Measurements from ENCODE around the gene OGFOD2.
"Not testable (repeated sequence)": the region's sequence is repeated elsewhere in the genome, so short reads cannot be mapped to it uniquely, and the experiment has no call there.

OGFOD2 gene

DNA sequence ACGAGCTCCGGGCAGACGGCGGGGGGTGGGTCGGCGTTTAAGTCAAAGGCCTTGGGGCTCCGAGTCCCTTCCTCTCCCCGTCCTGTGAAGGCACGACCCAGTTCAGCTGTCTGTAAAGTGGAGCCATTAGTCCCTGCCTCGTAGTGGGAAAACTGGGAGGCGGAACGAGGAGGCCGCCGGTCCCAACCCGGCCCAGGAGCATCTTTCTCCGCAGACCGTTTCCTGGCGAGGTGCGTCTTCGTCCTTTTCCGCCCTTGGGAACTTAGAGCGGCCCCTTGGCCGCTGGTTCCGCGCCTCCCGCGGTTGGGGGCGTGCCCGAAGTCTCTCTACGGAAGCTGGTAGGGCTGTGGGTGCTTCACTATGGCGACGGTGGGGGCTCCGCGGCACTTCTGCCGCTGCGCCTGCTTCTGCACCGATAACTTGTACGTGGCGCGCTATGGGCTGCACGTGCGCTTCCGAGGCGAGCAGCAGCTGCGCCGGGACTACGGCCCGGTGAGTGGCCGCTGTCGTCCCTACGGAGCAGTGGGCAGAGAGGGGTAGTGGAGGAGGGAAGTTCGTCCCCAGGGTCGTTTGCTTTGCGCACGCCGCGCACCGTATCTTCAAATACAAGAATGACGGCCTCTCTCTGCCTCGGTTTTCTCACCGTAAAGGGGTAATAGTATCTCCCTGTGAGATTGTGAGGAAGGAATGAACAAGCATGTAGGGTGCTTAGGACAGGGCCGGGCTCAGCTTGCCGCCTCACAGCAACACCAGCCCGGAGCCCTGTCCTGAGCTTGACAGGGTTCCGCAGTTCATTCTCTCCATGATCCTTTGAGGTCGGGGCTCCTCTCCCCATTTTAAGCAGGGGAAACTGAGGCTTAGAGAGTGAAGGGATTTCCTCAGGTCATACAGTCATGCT, at the start of gene OGFOD2:
Gene OGFOD2, plus strand, starts transcription at position 353 of the 898 bp plus-strand sequence. Its CDS starts 8 bp downstream, at position 361.
- peak; percentile 91 for DNase-seq

DNA sequence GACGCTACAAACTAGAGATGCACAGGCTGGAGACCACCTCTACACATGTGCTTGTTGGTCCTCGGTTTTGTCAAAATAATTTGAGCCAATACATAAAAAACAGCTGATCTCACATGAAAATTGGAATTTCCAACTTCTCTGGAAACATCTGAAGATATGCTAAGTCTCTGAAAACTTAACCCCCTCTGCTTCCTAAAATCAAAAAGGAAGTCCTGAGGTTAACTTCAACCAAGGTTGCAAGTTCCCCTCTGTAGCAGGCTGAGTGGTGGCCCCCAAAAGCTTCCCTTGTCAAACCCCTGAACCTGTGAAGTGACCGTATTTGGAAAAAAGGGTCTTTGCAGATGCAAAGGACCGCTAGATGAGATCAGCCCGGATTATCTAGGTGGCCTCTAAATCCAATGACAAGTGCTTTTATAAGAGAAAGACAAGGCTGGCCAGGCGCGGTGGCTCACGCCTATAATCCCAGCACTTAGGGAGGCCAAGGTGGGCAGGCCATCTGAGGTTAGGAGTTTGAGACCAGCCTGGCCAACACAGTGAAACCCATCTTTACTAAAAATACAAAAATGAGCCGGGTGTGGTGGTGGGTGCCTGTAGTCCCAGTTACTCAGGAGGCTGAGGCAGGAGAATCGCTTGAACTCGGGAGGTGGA, 47.2 kb upstream of the OGFOD2 start:
- DNase-seq, result no peak

- DNase-seq, result no peak
Measured at GRCh38 chr12:122928404-122929147, 46.5 kb upstream of the OGFOD2 start.

- DNase-seq, result no peak
Measured at GRCh38 chr12:122929148-122929538, 45.9 kb upstream of the OGFOD2 start.

DNA sequence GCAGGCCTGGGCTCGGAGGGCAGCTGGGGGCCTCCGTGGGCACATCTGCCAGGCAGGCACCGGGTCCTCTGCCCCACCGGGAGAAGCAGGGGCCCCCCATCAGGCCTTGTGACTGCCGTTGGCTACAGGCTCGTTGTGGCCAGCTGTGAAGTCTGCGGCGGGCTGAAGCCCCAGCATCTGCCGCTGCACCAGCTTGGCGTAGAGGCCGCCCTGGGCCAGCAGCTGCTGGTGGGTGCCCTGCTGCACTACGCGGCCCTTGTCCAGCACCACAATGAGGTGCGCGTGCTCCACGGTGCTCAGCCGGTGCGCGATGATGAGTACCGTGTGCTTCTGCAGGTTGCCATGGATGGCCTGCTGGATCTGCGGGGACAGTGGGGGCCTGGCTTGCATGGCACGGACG, 45.2 kb upstream of the OGFOD2 start:
- no peak for DNase-seq

DNA sequence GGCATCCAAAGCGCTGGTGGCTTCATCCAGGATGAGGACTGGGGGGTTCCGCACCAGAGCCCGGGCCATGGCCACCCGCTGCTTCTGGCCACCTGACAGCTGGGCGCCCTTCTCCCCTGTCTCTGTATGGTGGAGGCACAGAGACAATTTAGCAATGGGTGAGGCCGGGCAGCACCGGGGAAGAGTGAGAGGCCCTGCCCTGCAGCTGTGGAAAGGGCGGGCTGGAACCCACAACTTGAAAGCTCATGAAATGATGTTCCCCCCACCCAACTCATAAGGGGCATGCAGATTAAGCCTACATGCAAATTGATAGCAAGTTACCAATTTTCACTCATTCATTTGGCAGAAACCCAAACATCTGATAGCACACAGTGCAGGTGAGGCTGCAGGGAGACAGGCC, 42.8 kb upstream of the OGFOD2 start:
- no peak for DNase-seq

GRCh38 chr12:122934722-122935121, 40.3 kb upstream of the OGFOD2 start:
- DNase-seq, result no peak

DNA sequence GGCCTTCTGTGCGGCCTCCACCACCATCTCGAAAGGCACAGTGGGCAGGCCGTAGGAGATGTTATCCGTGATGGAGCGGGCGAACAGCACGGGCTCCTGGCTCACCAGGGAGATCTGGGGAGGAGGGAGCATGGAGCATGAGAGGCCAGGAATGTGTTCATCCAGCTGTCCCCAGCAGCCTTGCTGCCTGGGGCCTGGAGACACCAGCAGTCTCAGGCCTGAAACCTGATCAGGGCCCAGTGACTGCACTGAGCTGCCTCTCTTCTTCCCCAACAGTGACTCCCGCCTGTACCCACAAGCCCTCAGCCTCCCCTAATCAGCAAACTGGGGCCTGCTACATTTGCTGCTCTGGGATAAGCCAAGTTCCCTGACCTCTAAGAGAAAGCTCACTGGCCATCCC, 39.7 kb upstream of the OGFOD2 start:
- no peak for DNase-seq

GRCh38 chr12:122937622-122938091, 37.4 kb upstream of the OGFOD2 start:
- no peak for DNase-seq

DNA sequence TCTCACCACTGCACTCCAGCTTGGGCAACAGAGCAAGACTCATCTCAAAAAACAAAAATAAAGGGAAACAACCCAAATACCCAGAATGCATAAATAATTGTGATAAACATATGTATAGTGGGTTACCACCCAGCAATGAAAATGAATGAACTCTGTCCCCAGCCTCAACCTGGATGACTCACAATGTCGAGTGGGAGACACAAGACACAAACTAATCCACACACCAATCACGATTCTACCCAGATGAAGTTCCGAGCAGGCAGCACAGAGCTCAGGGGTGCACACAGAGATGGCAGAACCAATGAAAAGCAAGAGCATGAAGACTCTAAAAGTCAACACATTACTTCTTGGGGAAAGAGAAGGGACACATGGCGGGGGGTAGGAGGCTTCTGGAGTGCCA, 35.9 kb upstream of the OGFOD2 start:
- no peak for DNase-seq

DNA sequence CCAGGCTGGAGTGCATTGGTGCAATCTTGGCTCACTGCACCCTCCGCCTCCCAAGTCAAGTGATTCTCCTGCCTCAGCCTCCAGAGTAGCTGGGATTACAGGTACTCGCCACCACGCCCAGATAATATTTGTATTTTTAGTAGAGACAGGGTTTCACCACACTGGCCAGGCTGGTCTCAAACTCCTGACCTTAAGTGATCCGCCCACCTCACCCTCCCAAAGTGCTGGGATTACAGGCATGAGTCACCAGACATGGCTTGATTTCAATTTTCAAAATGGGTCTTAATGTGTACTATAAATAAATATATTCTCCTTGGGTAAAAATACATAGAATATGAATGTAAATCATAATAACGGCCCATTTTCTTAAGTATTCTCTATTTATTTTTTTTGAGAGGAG, 33.7 kb upstream of the OGFOD2 start:
- not testable (repeated sequence) for DNase-seq

- DNase-seq, result no peak
Measured at GRCh38 chr12:122942637-122943036, 32.4 kb upstream of the OGFOD2 start.

DNA sequence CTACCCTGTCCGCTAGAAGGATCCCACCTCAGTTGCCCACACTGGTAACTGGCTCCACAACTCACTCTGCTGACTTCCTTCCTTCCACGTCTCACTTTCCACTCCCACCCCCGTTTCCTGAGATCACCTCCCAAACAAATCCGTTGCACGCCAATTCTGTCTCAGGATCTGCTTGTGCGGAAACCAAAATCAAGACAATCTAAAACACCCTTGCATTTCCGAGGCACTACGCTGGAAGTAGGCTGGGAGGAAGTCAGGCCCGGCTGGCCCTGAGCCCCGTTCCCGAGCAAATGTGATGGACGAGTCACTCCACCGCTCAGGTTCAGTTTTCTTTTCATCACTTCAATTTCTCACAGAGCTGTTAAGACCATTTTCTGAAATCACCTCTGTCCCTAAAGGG, 31.8 kb upstream of the OGFOD2 start:
- DNase-seq, result no peak

- peak; percentile 85 for DNase-seq
Measured at GRCh38 chr12:122944605-122945592, 30.1 kb upstream of the OGFOD2 start.

GRCh38 chr12:122946690-122947341, 28.2 kb upstream of the OGFOD2 start:
- DNase-seq, result no peak

DNA sequence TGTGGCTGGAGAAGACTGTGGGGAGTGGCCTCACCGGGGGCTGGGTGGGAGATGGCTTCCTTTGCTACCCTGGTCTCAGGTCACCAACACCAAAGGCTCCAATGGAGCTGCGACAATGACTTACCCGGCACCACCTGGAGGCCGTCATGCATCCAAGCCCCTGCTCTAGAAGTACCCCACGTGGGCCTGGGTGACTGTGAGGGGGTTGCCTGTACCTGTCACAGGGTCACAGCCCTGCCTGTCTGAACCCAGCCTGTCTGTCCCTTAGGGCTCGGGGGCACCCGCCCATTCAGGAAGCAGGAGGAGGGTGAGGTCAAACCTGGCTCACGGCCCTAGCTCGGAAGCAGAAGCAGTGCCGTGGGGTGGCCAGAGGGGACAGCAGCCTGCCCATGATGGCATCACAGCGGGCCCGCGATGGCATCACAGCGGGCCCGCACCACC, 27.7 kb upstream of the OGFOD2 start:
- no peak for DNase-seq

DNA sequence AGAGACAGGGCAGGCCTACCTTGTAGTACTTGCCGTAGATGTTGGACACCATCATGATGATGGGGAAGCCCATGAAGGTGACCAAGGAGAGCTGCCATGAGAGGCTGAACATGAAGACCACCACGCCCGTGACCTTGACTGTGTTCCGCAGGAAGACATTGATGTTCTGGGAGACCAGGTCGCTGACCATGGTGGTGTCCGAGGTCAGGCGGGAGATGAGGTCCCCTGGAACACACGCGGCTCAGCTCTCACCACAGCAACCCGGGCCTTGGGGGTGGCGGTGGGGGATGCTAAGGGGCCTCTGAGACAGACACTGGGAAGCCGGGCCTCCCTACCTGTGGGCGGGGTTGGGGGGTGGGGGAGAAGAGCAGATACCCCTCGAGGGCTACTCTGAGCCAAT, 26.4 kb upstream of the OGFOD2 start:
- no peak for DNase-seq

DNA sequence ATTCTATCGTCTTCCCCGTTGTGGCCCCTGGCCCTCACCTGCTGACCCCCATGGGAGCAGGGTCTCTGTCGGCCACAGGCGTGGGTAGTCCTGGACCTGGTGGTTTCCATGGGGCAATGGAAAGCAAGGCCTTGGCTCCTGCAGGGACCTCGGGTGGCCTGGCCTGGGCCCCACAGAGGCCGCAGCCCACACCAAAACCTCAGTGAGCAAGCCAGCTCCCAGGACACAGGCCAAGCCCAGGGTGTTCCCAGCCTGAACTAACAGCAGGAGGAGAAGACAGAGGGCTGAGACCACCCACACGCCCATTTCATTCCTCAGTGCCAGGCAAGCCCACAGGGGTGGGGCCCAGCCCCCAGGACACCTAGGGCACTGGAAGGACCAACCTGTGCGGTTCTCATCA, 25.6 kb upstream of the OGFOD2 start:
- DNase-seq, result no peak

DNA sequence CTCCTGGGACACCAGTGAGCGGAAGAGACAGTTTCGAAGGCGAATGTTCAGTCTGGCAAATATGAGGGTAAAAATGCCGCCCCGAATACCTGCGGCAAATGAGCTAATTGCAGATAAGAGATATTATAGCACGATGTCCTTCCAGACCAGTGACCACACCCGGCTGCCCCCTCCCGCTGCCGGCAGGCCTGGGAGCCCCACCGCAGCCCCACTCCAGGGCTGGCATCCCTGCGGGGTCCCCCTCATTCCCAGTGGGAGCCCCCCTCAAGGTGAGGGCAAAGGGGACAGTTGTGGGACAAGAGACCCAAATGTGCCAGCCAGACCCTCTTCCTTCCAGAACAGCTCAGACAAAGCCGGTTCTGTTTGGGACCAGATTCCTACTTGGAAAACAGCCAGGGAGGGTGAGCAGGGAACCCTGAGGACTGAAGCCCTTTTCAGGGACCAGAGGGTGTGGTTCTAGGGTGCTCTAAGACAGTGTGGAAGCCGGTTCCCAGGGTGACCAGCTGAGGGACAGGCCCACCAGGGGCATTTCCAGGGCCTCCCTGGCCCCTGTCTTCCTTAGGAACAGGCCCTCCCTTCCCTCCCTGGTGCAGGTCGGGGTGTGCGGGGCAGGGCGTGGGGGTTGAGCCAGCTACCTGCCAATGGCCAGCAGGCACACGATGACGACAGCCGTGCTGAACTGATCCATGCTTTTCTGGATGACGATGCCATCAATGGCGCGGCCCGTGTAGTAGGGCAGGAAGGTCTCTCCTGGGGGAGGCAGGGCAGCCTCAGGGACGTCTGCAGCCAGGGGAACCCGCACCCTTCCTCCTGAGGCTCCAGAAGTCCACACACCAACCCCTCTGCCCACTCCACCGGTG, 25.0 kb upstream of the OGFOD2 start:
- DNase-seq, result no peak

DNA sequence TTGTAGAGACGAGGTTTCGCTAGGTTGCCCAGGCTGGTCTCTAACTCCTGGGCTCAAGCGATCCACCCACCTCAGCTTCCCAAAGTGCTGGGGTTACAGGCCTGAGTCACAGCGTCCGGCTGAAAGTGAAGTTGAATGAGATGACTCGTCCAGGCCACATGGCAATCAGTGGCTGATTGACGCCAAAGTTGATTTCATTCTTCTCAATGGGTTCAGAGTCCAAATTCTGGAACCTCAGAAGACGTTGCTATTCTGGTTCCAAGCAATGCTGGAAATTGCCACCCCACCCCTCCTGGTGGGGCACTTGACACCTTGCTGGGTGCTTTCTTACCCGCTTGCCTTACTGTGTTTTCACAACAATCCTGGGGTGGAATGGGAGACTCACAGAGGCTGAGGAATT, 23.6 kb upstream of the OGFOD2 start:
- no peak for DNase-seq

Data from midbrain (tissue), 1 donor.